ENCODE data around the gene LZTS3.

Gene LZTS3

GRCh38 chr20:3135507-3136070, 37.8 kb downstream of the LZTS3 start:
- Histone ChIP-seq H3K36me3 (ENCODE audit: low read length) (no peaks in the 10 kb centered on the region), H3K27me3 (ENCODE audit: low read length) (no peaks in the 10 kb centered on the region), H3K9ac (ENCODE audit: low read length) (no peak overlapping the region), H3F3A (ENCODE audit: insufficient read depth) (no peaks in the 10 kb centered on the region), H3K79me2 (ENCODE audit: insufficient read depth, low read length) (no peaks in the 10 kb centered on the region), H2AFZ (ENCODE audit: low read depth, low read length, severe bottlenecking) (no peak overlapping the region), H3K9me2 (replicated peaks; ENCODE audit: insufficient read depth, low read length) (no peaks in the 10 kb centered on the region), H3K4me2 (ENCODE audit: low read depth, low read length, poor library complexity, severe bottlenecking) (no peak overlapping the region), H3K4me3 (ENCODE audit: insufficient read depth, low read length, poor library complexity, severe bottlenecking) (no peak overlapping the region), H3K27ac (ENCODE audit: low read depth, low read length) (no peak overlapping the region), H3K9me3 (ENCODE audit: insufficient read depth, low read length) (no peaks in the 10 kb centered on the region), H4K20me1 (ENCODE audit: low read depth, low read length) (no peaks in the 10 kb centered on the region)
- TF ChIP-seq EZH2phosphoT487 (conservative IDR thresholded peaks at IDR 0.05; ENCODE audit: low read length) (no peak), CTCF (IDR thresholded peaks at IDR 0.05; ENCODE audit: insufficient read depth, low read length, poor library complexity, severe bottlenecking) (no peak)

- Histone ChIP-seq H3K9me2 (replicated peaks; ENCODE audit: insufficient read depth, low read length) (no peaks in the 10 kb centered on the region), H3K4me3 (ENCODE audit: insufficient read depth, low read length, poor library complexity, severe bottlenecking) (no peak overlapping the region), H3K79me2 (ENCODE audit: insufficient read depth, low read length) (no peaks in the 10 kb centered on the region)
These were observed 39.2 kb downstream of the LZTS3 start for GRCh38 chr20:3134151-3134550.

GRCh38 chr20:3133155-3133554, 40.2 kb downstream of the LZTS3 start:
- no peak overlapping the region for H3K4me2 ChIP-seq (ENCODE audit: low read depth, low read length, poor library complexity, severe bottlenecking)
- H3K79me2 ChIP-seq (ENCODE audit: insufficient read depth, low read length): no peaks in the 10 kb centered on the region
- H3K4me3 ChIP-seq (ENCODE audit: insufficient read depth, low read length, poor library complexity, severe bottlenecking): no peak overlapping the region
- no peaks in the 10 kb centered on the region for H3K27me3 ChIP-seq (ENCODE audit: low read length)
- no peaks in the 10 kb centered on the region for H3K9me2 ChIP-seq (replicated peaks; ENCODE audit: insufficient read depth, low read length)
- no peak overlapping the region for H3K9ac ChIP-seq (ENCODE audit: low read length)
- H2AFZ ChIP-seq (ENCODE audit: low read depth, low read length, severe bottlenecking): no peak overlapping the region
- no peak overlapping the region for H3K27ac ChIP-seq (ENCODE audit: low read depth, low read length)
- TF ChIP-seq EZH2phosphoT487 (conservative IDR thresholded peaks at IDR 0.05; ENCODE audit: low read length) (no peak), CTCF (IDR thresholded peaks at IDR 0.05; ENCODE audit: insufficient read depth, low read length, poor library complexity, severe bottlenecking) (no peak)
- no peaks in the 10 kb centered on the region for H3K36me3 ChIP-seq (ENCODE audit: low read length)
- H4K20me1 ChIP-seq (ENCODE audit: low read depth, low read length): no peaks in the 10 kb centered on the region
- no peaks in the 10 kb centered on the region for H3F3A ChIP-seq (ENCODE audit: insufficient read depth)
- no peaks in the 10 kb centered on the region for H3K9me3 ChIP-seq (ENCODE audit: insufficient read depth, low read length)

More at GRCh38 chr20:3134151-3134550, 39.2 kb downstream of the LZTS3 start:
- Histone ChIP-seq H3K9me3 (ENCODE audit: insufficient read depth, low read length) (no peaks in the 10 kb centered on the region), H4K20me1 (ENCODE audit: low read depth, low read length) (no peaks in the 10 kb centered on the region), H3K27me3 (ENCODE audit: low read length) (no peaks in the 10 kb centered on the region), H3K27ac (ENCODE audit: low read depth, low read length) (no peak overlapping the region), H3K4me2 (ENCODE audit: low read depth, low read length, poor library complexity, severe bottlenecking) (no peak overlapping the region), H3K36me3 (ENCODE audit: low read length) (no peaks in the 10 kb centered on the region), H2AFZ (ENCODE audit: low read depth, low read length, severe bottlenecking) (no peak overlapping the region), H3K9ac (ENCODE audit: low read length) (no peak overlapping the region), H3F3A (ENCODE audit: insufficient read depth) (no peaks in the 10 kb centered on the region)
- TF ChIP-seq EZH2phosphoT487 (conservative IDR thresholded peaks at IDR 0.05; ENCODE audit: low read length) (no peak), CTCF (IDR thresholded peaks at IDR 0.05; ENCODE audit: insufficient read depth, low read length, poor library complexity, severe bottlenecking) (no peak)

Data from SU-DHL-6 (cell line).